SK-N-SH (cell line): ENCODE measurements around the gene C2orf92. TPM values are rescaled to one million over a fixed set of nuclear protein-coding genes. Genes with fewer than 3 reads are reported as not detected.

ENCODE experiments used
- CTCF ChIA-PET: fragments of 300-600, 350-600 bp; formaldehyde crosslinking; extraction: SDS; loops from one replicate; lab custom pipeline; 2021; lab: Yijun Ruan, JAX
- POLR2A ChIA-PET: fragments of 350-600 bp; sonication (Branson Sonifier 250); formaldehyde crosslinking; extraction: SDS; loops from one replicate; lab custom pipeline; 2020; ENCODE audit warnings: antibody characterized with exemption, inconsistent platforms; lab: Yijun Ruan, JAX
- DNase-seq: peaks from one replicate; pipeline ENCODE4 v3.0.0; 2012
- H2AFZ ChIP-seq: fragments of 200-600 bp; sonication (generic); 2 replicates; pipeline ENCODE4 v1.8.1; 2016; ENCODE audit warnings: antibody characterized with exemption, mild to moderate bottlenecking, low read depth
- H3F3A ChIP-seq: fragments of 200-600 bp; sonication (generic); replicated peaks from 2 replicates; pipeline ENCODE3; 2016; ENCODE audit warnings: antibody characterized with exemption, mild to moderate bottlenecking; ENCODE audit not compliant: insufficient read depth
- H3K27ac ChIP-seq, 2 experiments: fragments of 200-500 bp in 1 of 2; fragments of 200-600 bp in 1 of 2; sonication (Bioruptor generic) in 1 of 2; sonication (generic), shearing (Covaris generic) in 1 of 2; 2 replicates each; pipeline versions ENCODE4 v1.5.1 to v1.6.1; 2014 to 2016; ENCODE audit warnings: low read depth in 2 of 2, inconsistent platforms in 1 of 2, low read length in 1 of 2, mild to moderate bottlenecking in 1 of 2, mixed read lengths in 1 of 2
- H3K27me3 ChIP-seq: fragments of 200-600 bp; sonication (generic), shearing (Covaris generic); 2 replicates; pipeline ENCODE4 v1.6.1; 2016; ENCODE audit warnings: mixed run types; ENCODE audit not compliant: insufficient read depth
- H3K36me3 ChIP-seq, 2 experiments: fragments of 200-500 bp in 1 of 2; fragments of 200-600 bp in 1 of 2; sonication (Bioruptor generic) in 1 of 2; sonication (generic) in 1 of 2; replicated peaks in 1 of 2; 2 replicates each; pipeline versions ENCODE3 to v1.5.1; 2014 to 2016; ENCODE audit warnings: low read length in 1 of 2, mild to moderate bottlenecking in 1 of 2; ENCODE audit not compliant: insufficient read depth in 2 of 2, control insufficient read depth in 1 of 2
- H3K4me1 ChIP-seq, 2 experiments: fragments of 200-500 bp in 1 of 2; fragments of 200-600 bp in 1 of 2; sonication (Bioruptor generic) in 1 of 2; sonication (generic), shearing (Covaris generic) in 1 of 2; 2 replicates each; pipeline versions ENCODE4 v1.5.1 to v1.6.1; 2014 to 2016; ENCODE audit warnings: low read depth in 1 of 2, low read length in 1 of 2, mixed run types in 1 of 2; ENCODE audit not compliant: insufficient read depth in 2 of 2, control insufficient read depth in 1 of 2
- H3K4me2 ChIP-seq: fragments of 200-600 bp; sonication (generic), shearing (Covaris generic); 2 replicates; pipeline ENCODE4 v1.6.1; 2017; ENCODE audit warnings: mixed run types
- H3K4me3 ChIP-seq, 2 experiments: fragments of 200-500 bp in 1 of 2; fragments of 200-600 bp in 1 of 2; sonication (Bioruptor generic) in 1 of 2; sonication (generic), shearing (Covaris generic) in 1 of 2; 2 replicates each; pipeline versions ENCODE4 v1.5.1 to v1.8.1; 2014 to 2016; ENCODE audit warnings: low read depth in 2 of 2, inconsistent platforms in 1 of 2, low read length in 1 of 2, mild to moderate bottlenecking in 1 of 2, mixed read lengths in 1 of 2, moderate library complexity in 1 of 2
- H3K79me2 ChIP-seq: fragments of 200-600 bp; sonication (generic); 2 replicates; pipeline ENCODE4 v1.8.1; 2017; ENCODE audit warnings: mild to moderate bottlenecking; ENCODE audit not compliant: insufficient read depth
- H3K9ac ChIP-seq: fragments of 200-600 bp; sonication (generic); 2 replicates; pipeline ENCODE4 v1.6.1; 2017; ENCODE audit warnings: mixed run types
- H3K9me2 ChIP-seq: fragments of 200-600 bp; sonication (generic); 2 replicates; pipeline ENCODE4 v1.6.1; 2017; ENCODE audit warnings: mixed run types
- H3K9me3 ChIP-seq: fragments of 200-600 bp; sonication (generic); 2 replicates; pipeline ENCODE4 v1.6.1; 2017; ENCODE audit warnings: mixed run types, mild to moderate bottlenecking, moderate library complexity
- H4K20me1 ChIP-seq: fragments of 200-600 bp; sonication (generic); 2 replicates; pipeline ENCODE4 v1.6.1; 2017; ENCODE audit warnings: mild to moderate bottlenecking, mixed run types; ENCODE audit not compliant: insufficient read depth
- CHD2 ChIP-seq: fragments of 150-350 bp; IDR thresholded peaks from 2 replicates; pipeline ENCODE4 v1.6.1; 2018; ENCODE audit warnings: low read length; ENCODE audit not compliant: partially characterized antibody
- CTCF ChIP-seq: fragments of 200-600 bp; sonication (generic); IDR thresholded peaks from 2 replicates; pipeline ENCODE4 v1.6.1; 2017; ENCODE audit warnings: antibody characterized with exemption, mild to moderate bottlenecking, moderate library complexity
- ELF1 ChIP-seq: IDR thresholded peaks from 2 replicates; pipeline ENCODE4 v1.4.0; 2012
- EP300 ChIP-seq, 2 experiments: IDR thresholded peaks; 2 replicates each; pipeline versions ENCODE4 v1.4.0 to v1.6.1; 2012; ENCODE audit warnings: borderline replicate concordance in 1 of 2, low read depth in 1 of 2, low read length in 1 of 2
- GATA2 ChIP-seq: sonication (generic); formaldehyde crosslinking; IDR thresholded peaks from 2 replicates; pipeline ENCODE4 v1.5.0; 2020; ENCODE audit warnings: mild to moderate bottlenecking, missing genetic modification reagents
- IRF3 ChIP-seq: fragments of 150-350 bp; IDR thresholded peaks from 2 replicates; pipeline ENCODE4 v1.6.1; 2016; ENCODE audit warnings: mild to moderate bottlenecking, low read depth, low read length
- JUND ChIP-seq: IDR thresholded peaks from 2 replicates; pipeline ENCODE4 v1.4.0; 2012
- MAX ChIP-seq: IDR thresholded peaks from 2 replicates; pipeline ENCODE4 v1.4.0; 2012; ENCODE audit warnings: low read depth
- MXI1 ChIP-seq: IDR thresholded peaks from 2 replicates; pipeline ENCODE4 v1.6.1; 2012; ENCODE audit warnings: mild to moderate bottlenecking, low read depth, low read length, improper control_type of control experiment
- NFIC ChIP-seq: IDR thresholded peaks from 2 replicates; pipeline ENCODE4 v1.4.0; 2012; ENCODE audit warnings: borderline replicate concordance
- NRF1 ChIP-seq: IDR thresholded peaks from 2 replicates; pipeline ENCODE4 v1.6.1; 2012; ENCODE audit warnings: low read depth, mild to moderate bottlenecking, low read length
- POLR2AphosphoS5 ChIP-seq: IDR thresholded peaks from 2 replicates; pipeline ENCODE4 v1.6.1; 2012; ENCODE audit warnings: low read depth, low read length
- RCOR1 ChIP-seq: fragments of 150-350 bp; IDR thresholded peaks from 2 replicates; pipeline ENCODE4 v1.6.1; 2017; ENCODE audit warnings: antibody characterized with exemption, low read length
- REST ChIP-seq: IDR thresholded peaks from 2 replicates; pipeline ENCODE4 v1.6.1; 2012; ENCODE audit warnings: mild to moderate bottlenecking, low read depth, low read length, moderate library complexity
- RXRA ChIP-seq: IDR thresholded peaks from 2 replicates; pipeline ENCODE4 v1.4.0; 2012; ENCODE audit warnings: low read depth, mild to moderate bottlenecking, borderline replicate concordance
- SIN3A ChIP-seq: IDR thresholded peaks from 2 replicates; pipeline ENCODE4 v1.6.1; 2012; ENCODE audit warnings: low read depth, mild to moderate bottlenecking, low read length, moderate library complexity, borderline replicate concordance
- SMC3 ChIP-seq: IDR thresholded peaks from 2 replicates; pipeline ENCODE4 v1.6.1; 2012; ENCODE audit warnings: low read depth, low read length, improper control_type of control experiment
- TCF12 ChIP-seq: IDR thresholded peaks from 2 replicates; pipeline ENCODE4 v1.4.0; 2012
- USF2 ChIP-seq: fragments of 150-350 bp; IDR thresholded peaks from 2 replicates; pipeline ENCODE4 v1.6.1; 2017; ENCODE audit warnings: antibody characterized with exemption, low read length, low read depth, borderline replicate concordance
- ZBTB33 ChIP-seq: IDR thresholded peaks from 2 replicates; pipeline ENCODE4 v1.4.0; 2012; ENCODE audit warnings: low read depth, borderline replicate concordance
- WGBS: methylation state at CpG from one replicate; pipeline ENCODE4 v1.1.6; 2017; ENCODE audit warnings: low lambda C conversion rate; 5-methylcytosine and 5-hydroxymethylcytosine counted together
- polyA plus RNA-seq, 3 experiments: library from polyadenylated mRNA; depleted of rRNA; stranded (reverse); fragments of >200 nt; gene quantifications; 2 replicates each; pipeline ENCODE4 v1.2.3, GENCODE V29; 2012

The C2orf92 gene
- polyA plus RNA-seq, 1 of the 3 experiments (the other 2 are of a cell fraction), result 3.1 TPM

- 76% methylated on average over 16 of the region's 16 CpGs for WGBS
- Histone ChIP-seq H3K9ac (no peak overlapping the region), H3K36me3 (no peaks in the 10 kb centered on the region), H4K20me1 (no peaks in the 10 kb centered on the region), H3K27me3 (no peaks in the 10 kb centered on the region), H3K4me1 (no peaks in the 10 kb centered on the region; a peak in 1 of 4 replicates), H3K4me2 (no peak overlapping the region), H3F3A (no peaks in the 10 kb centered on the region), H3K4me3 (no peak overlapping the region), H3K27ac (no peak overlapping the region), H2AFZ (no peak overlapping the region), H3K9me2 (no peaks in the 10 kb centered on the region), H3K79me2 (no peaks in the 10 kb centered on the region), H3K9me3 (no peaks in the 10 kb centered on the region)
- DNase-seq, result no peak
- TF ChIP-seq POLR2AphosphoS5, result no peak
- TF ChIP-seq RCOR1, result no peak
- no peak for TF ChIP-seq NFIC
- TF ChIP-seq GATA2 (CRISPR knock-in tag), result no peak
- no peak for TF ChIP-seq JUND
- TF ChIP-seq RXRA, result no peak
- no peak for TF ChIP-seq SMC3
- no peak for TF ChIP-seq NRF1
- TF ChIP-seq EP300 (IDR thresholded peaks at IDR 0.05; ENCODE audit: borderline replicate concordance in 1 of 2, low read depth in 1 of 2, low read length in 1 of 2), result no peak
- TF ChIP-seq CHD2, result no peak
- TF ChIP-seq TCF12, result no peak
- TF ChIP-seq MAX, result no peak
- no peak for TF ChIP-seq REST
- no peak for TF ChIP-seq USF2
- TF ChIP-seq SIN3A, result no peak
- no peak for TF ChIP-seq IRF3
- TF ChIP-seq CTCF, result no peak
- no peak for TF ChIP-seq MXI1
- no peak for TF ChIP-seq ZBTB33
- TF ChIP-seq ELF1, result no peak
- CTCF ChIA-PET, result interaction anchor here (1.1 to 2.0 kb wide), 2 partner anchors 21 to 22 kb away, joined by 3 to 8 read pairs; no protein-coding TSS in a partner anchor
- POLR2A ChIA-PET, result no interaction called here
Observed at GRCh38 chr2:97719362-97720155, 50.0 kb downstream of the C2orf92 start.
